Gastroesophageal sphincter (tissue), 4 donors: ENCODE results near the gene SLC2A14. TPM values are rescaled to one million over a fixed set of nuclear protein-coding genes. Genes with fewer than 3 reads are reported as not detected.
"Not testable (repeated sequence)": the region's sequence is repeated elsewhere in the genome, so short reads cannot be mapped to it uniquely, and the experiment has no call there.

Experiments
- ATAC-seq: fragments of 150-250 bp; one replicate; pipeline ENCODE4 v1.9.1; 2016; ENCODE audit warnings: mild to moderate bottlenecking, moderate library complexity
- H3K27ac ChIP-seq, 4 donors: fragments of 200-600 bp; sonication (generic) in 3 of 4; 1 replicate in 3 of 4; 2 replicates in 1 of 4; pipeline ENCODE4 v1.5.1; 2016 to 2019
- H3K27me3 ChIP-seq: fragments of 200-600 bp; sonication (generic); one replicate; pipeline ENCODE4 v1.5.1; 2019
- H3K36me3 ChIP-seq, 2 donors: fragments of 200-600 bp; sonication (generic); one replicate each; pipeline ENCODE4 v1.5.1; 2019; ENCODE audit warnings: control low read depth in 1 of 2
- H3K4me1 ChIP-seq, 3 donors: fragments of 200-600 bp; sonication (generic); 1 replicate in 2 of 3; 2 replicates in 1 of 3; pipeline ENCODE4 v1.5.1; 2016 to 2019; ENCODE audit warnings: control low read depth in 2 of 3
- H3K4me3 ChIP-seq, 2 donors: fragments of 200-600 bp; sonication (generic); one replicate each; pipeline ENCODE4 v1.5.1; 2019; ENCODE audit warnings: mild to moderate bottlenecking in 1 of 2, moderate library complexity in 1 of 2
- H3K9me3 ChIP-seq, 3 donors: fragments of 200-600 bp; sonication (generic); one replicate each; pipeline ENCODE4 v1.5.1; 2017 to 2019; ENCODE audit warnings: control low read depth in 2 of 3
- CTCF ChIP-seq, 4 experiments: fragments of 200-600 bp in 2 of 4; fragments of 450-650 bp in 2 of 4; sonication (generic) in 1 of 4; IDR thresholded peaks; one replicate each; pipeline ENCODE4 v1.5.1; 2017 to 2019; ENCODE audit warnings: antibody characterized with exemption in 4 of 4, mild to moderate bottlenecking in 2 of 4, moderate library complexity in 2 of 4
- EP300 ChIP-seq: sonication (generic); formaldehyde crosslinking; IDR thresholded peaks from one replicate; pipeline ENCODE4 v1.6.1; 2017; ENCODE audit warnings: antibody characterized with exemption, mild to moderate bottlenecking
- POLR2A ChIP-seq, 2 donors: fragments of 450-650 bp; IDR thresholded peaks; one replicate each; pipeline ENCODE4 v1.6.1; 2017; ENCODE audit warnings: antibody characterized with exemption in 2 of 2, mild to moderate bottlenecking in 2 of 2, moderate library complexity in 1 of 2
- POLR2AphosphoS5 ChIP-seq: sonication (generic); formaldehyde crosslinking; IDR thresholded peaks from one replicate; pipeline ENCODE4 v1.6.1; 2017; ENCODE audit warnings: antibody characterized with exemption
- WGBS, 2 donors: methylation state at CpG; one replicate each; pipeline ENCODE4 v1.1.5; 2018; ENCODE audit warnings: low coverage in 1 of 2; 5-methylcytosine and 5-hydroxymethylcytosine counted together
- total RNA-seq, 4 donors: library from RNA; depleted of rRNA; stranded (reverse); fragments of >200 nt; gene quantifications; one replicate each; pipeline ENCODE4 v1.1.0, GENCODE V29; 2016

SLC2A14 gene
- total RNA-seq, 4 donors from 2014 or later: 1.2 to 2.6 TPM; not detected in 2

- Histone ChIP-seq H3K4me1 (no peaks in the 10 kb centered on the region), H3K27ac (no peak overlapping the region), H3K9me3 (no peaks in the 10 kb centered on the region), H3K36me3 (no peaks in the 10 kb centered on the region), H3K27me3 (no peaks in the 10 kb centered on the region), H3K4me3 (no peak overlapping the region)
- no peak for TF ChIP-seq POLR2AphosphoS5
- no peak for TF ChIP-seq POLR2A (IDR thresholded peaks at IDR 0.05)
- TF ChIP-seq CTCF (IDR thresholded peaks at IDR 0.05): no peak
- TF ChIP-seq EP300: no peak
- ATAC-seq: no peak
- 79 to 92% methylated on average over 6 of the region's 7 CpGs for WGBS, 2 donors
These were observed 27.0 kb upstream of the SLC2A14 start for GRCh38 chr12:7899755-7900154.

GRCh38 chr12:7896726-7897125, 24.0 kb upstream of the SLC2A14 start:
- not testable (repeated sequence) for H3K4me1 ChIP-seq, ATAC-seq, H3K9me3 ChIP-seq, H3K36me3 ChIP-seq, H3K4me3 ChIP-seq, H3K27me3 ChIP-seq, H3K27ac ChIP-seq
- WGBS, 2 donors: 80 to 86% methylated on average over 2 to 4 of the region's 4 CpGs

- TF ChIP-seq CTCF (IDR thresholded peaks at IDR 0.05): no peak
- TF ChIP-seq EP300: no peak
- no peak for TF ChIP-seq POLR2A (IDR thresholded peaks at IDR 0.05)
- TF ChIP-seq POLR2AphosphoS5: no peak
- H3K4me3 ChIP-seq: no peak overlapping the region
- no peaks in the 10 kb centered on the region for H3K9me3 ChIP-seq
- no peak overlapping the region for H3K27ac ChIP-seq
- ATAC-seq: no peak
- 56 to 73% methylated on average over 1 to 3 of the region's 4 CpGs for WGBS, 2 donors
- H3K27me3 ChIP-seq: peaks cover 5% of the 10 kb centered on the region
- no peaks in the 10 kb centered on the region for H3K36me3 ChIP-seq
- peaks cover 0 to 11% (median 0%) of the 10 kb centered on the region in 3 donors for H3K4me1 ChIP-seq
These were observed 19.7 kb upstream of the SLC2A14 start for GRCh38 chr12:7892186-7892980.

DNA sequence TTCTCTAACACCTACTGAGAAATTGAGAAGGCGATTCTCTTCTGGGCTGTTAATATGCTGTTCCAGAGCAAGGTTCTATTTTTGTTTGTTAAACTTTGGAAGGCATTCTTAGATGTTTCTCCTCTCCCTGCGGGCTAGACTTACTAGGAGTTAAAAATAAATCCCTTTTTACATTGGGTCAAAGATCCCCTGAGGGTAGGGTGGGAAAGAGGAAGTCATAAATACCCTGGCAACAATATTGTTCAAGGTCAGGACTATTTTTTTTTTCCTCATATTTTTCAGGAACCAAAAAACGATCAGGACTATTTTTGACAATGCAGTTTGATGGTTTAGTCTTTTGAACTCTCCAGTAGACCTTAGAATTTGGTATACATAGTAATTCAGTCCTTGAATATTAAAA, 12.0 kb upstream of the SLC2A14 start:
- Histone ChIP-seq H3K27me3 (no peaks in the 10 kb centered on the region), H3K4me3 (no peak overlapping the region), H3K27ac (no peak overlapping the region), H3K9me3 (no peaks in the 10 kb centered on the region), H3K4me1 (no peaks in the 10 kb centered on the region), H3K36me3 (no peaks in the 10 kb centered on the region)
- 51 to 54% methylated on average over 2 to 3 of the region's 3 CpGs for WGBS, 2 donors
- TF ChIP-seq EP300: no peak
- TF ChIP-seq CTCF (IDR thresholded peaks at IDR 0.05): no peak
- no peak for TF ChIP-seq POLR2A (IDR thresholded peaks at IDR 0.05)
- no peak for TF ChIP-seq POLR2AphosphoS5
- no peak for ATAC-seq

- H3K36me3 ChIP-seq, H3K27ac ChIP-seq, H3K27me3 ChIP-seq, H3K9me3 ChIP-seq, ATAC-seq, H3K4me1 ChIP-seq, H3K4me3 ChIP-seq: not testable (repeated sequence)
- WGBS, 2 donors: 72 to 92% methylated on average over 3 of the region's 4 CpGs
These were observed 9.0 kb upstream of the SLC2A14 start for GRCh38 chr12:7881736-7882120.

- not testable (repeated sequence) for H3K36me3 ChIP-seq, H3K27me3 ChIP-seq, ATAC-seq, H3K9me3 ChIP-seq, H3K4me3 ChIP-seq, H3K27ac ChIP-seq, H3K4me1 ChIP-seq
- WGBS, 2 donors: 81 to 100% methylated on average over 2 to 11 of the region's 52 CpGs
These were observed 8.4 kb upstream of the SLC2A14 start for GRCh38 chr12:7880952-7881735.
